ENCODE data around the gene ANKRD34C.

ANKRD34C gene

DNA sequence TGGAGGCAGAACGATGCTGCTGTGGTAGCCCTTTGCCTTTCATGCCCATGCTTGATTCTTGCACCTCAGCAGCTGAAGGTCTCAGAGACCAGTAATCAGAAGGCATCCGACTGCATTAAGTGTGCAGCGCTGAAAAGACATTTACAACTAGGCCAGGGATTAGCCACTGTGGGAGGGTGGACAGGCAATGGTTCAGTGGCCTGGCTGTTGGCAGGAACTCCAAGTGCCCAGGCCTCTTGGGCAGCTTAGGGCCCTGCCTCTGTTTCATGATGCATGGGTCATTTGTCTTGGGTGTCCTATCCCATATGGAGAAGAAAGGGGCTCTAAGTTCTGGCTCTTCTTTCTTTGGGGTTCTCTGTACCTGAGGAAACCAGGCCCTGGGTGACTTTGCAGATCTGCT is 39.8 kb downstream of the ANKRD34C start:
- Histone ChIP-seq H2BK5ac (ENCODE audit: low read depth, low read length, poor library complexity, severe bottlenecking) (no peak overlapping the region), H2BK15ac (ENCODE audit: low read depth, poor library complexity, severe bottlenecking) (no peak overlapping the region), H2BK120ac (ENCODE audit: low read depth, low read length) (no peak overlapping the region), H3K4me1 (ENCODE audit: control insufficient read depth, insufficient read depth, low read depth, low read length) (no peaks in the 10 kb centered on the region), H3K23ac (ENCODE audit: low read length in 2 of 2) (no peak overlapping the region), H4K91ac (ENCODE audit: low read length) (no peak overlapping the region), H3K18ac (ENCODE audit: low read depth in 1 of 2, low read length in 2 of 2) (no peak overlapping the region), H3K27ac (ENCODE audit: low read length, poor library complexity, severe bottlenecking) (no peak overlapping the region), H2AFZ (ENCODE audit: low read depth, low read length) (no peak overlapping the region), H3K36me3 (ENCODE audit: control insufficient read depth in 1 of 2, insufficient read depth in 2 of 2, low read depth in 1 of 2, low read length in 2 of 2) (peaks cover 47 to 78% of the 10 kb centered on the region in 2 experiments), H4K8ac (ENCODE audit: low read length) (no peak overlapping the region), H2AK5ac (ENCODE audit: low read length, severe bottlenecking) (no peak overlapping the region), H3K79me1 (replicated peaks; ENCODE audit: low read length, poor library complexity, severe bottlenecking) (peaks cover 35% of the 10 kb centered on the region), H3K4me2 (ENCODE audit: low read length, poor library complexity, severe bottlenecking) (no peak overlapping the region), H3K4ac (ENCODE audit: low read depth in 1 of 2, low read length in 2 of 2) (no peak overlapping the region), H3K14ac (ENCODE audit: low read length in 2 of 2) (no peak overlapping the region), H3K4me3 (ENCODE audit: insufficient read depth in 1 of 2, low read depth in 1 of 2, low read length in 2 of 2) (no peak overlapping the region), H3K9ac (ENCODE audit: low read length) (no peak overlapping the region), H2BK12ac (ENCODE audit: low read length in 2 of 2) (no peak overlapping the region), H3K9me3 (ENCODE audit: control insufficient read depth, low read length) (no peaks in the 10 kb centered on the region), H3K27me3 (ENCODE audit: control insufficient read depth in 1 of 2, insufficient read depth in 1 of 2, low read length in 2 of 2) (no peaks in the 10 kb centered on the region)
- WGBS = 100% methylated on average over 3 of the region's 3 CpGs
- no peak for DNase-seq

GRCh38 chr15:79322945-79323344 is 40.4 kb downstream of the ANKRD34C start:
- H3K27ac ChIP-seq (ENCODE audit: low read length, poor library complexity, severe bottlenecking) = no peak overlapping the region
- H4K91ac ChIP-seq (ENCODE audit: low read length) = no peak overlapping the region
- H3K4ac ChIP-seq (ENCODE audit: low read depth in 1 of 2, low read length in 2 of 2) = no peak overlapping the region
- no peaks in the 10 kb centered on the region for H3K27me3 ChIP-seq (ENCODE audit: control insufficient read depth in 1 of 2, insufficient read depth in 1 of 2, low read length in 2 of 2)
- no peak overlapping the region for H2BK5ac ChIP-seq (ENCODE audit: low read depth, low read length, poor library complexity, severe bottlenecking)
- no peak overlapping the region for H2BK120ac ChIP-seq (ENCODE audit: low read depth, low read length)
- H3K79me1 ChIP-seq (replicated peaks; ENCODE audit: low read length, poor library complexity, severe bottlenecking) = peaks cover 32% of the 10 kb centered on the region
- no peak overlapping the region for H2AK5ac ChIP-seq (ENCODE audit: low read length, severe bottlenecking)
- no peak overlapping the region for H3K9ac ChIP-seq (ENCODE audit: low read length)
- no peaks in the 10 kb centered on the region for H3K4me1 ChIP-seq (ENCODE audit: control insufficient read depth, insufficient read depth, low read depth, low read length)
- H3K14ac ChIP-seq (ENCODE audit: low read length in 2 of 2) = no peak overlapping the region
- H3K4me2 ChIP-seq (ENCODE audit: low read length, poor library complexity, severe bottlenecking) = no peak overlapping the region
- H4K8ac ChIP-seq (ENCODE audit: low read length) = no peak overlapping the region
- no peak overlapping the region for H2BK12ac ChIP-seq (ENCODE audit: low read length in 2 of 2)
- 99% methylated on average over 4 of the region's 6 CpGs for WGBS
- no peak for DNase-seq
- no peak overlapping the region for H3K18ac ChIP-seq (ENCODE audit: low read depth in 1 of 2, low read length in 2 of 2)
- no peak overlapping the region for H2AFZ ChIP-seq (ENCODE audit: low read depth, low read length)
- no peaks in the 10 kb centered on the region for H3K9me3 ChIP-seq (ENCODE audit: control insufficient read depth, low read length)
- H3K36me3 ChIP-seq (ENCODE audit: control insufficient read depth in 1 of 2, insufficient read depth in 2 of 2, low read depth in 1 of 2, low read length in 2 of 2) = peaks cover 42 to 72% of the 10 kb centered on the region in 2 experiments
- H3K4me3 ChIP-seq (ENCODE audit: insufficient read depth in 1 of 2, low read depth in 1 of 2, low read length in 2 of 2) = no peak overlapping the region
- H3K23ac ChIP-seq (ENCODE audit: low read length in 2 of 2) = no peak overlapping the region
- no peak overlapping the region for H2BK15ac ChIP-seq (ENCODE audit: low read depth, poor library complexity, severe bottlenecking)

DNA sequence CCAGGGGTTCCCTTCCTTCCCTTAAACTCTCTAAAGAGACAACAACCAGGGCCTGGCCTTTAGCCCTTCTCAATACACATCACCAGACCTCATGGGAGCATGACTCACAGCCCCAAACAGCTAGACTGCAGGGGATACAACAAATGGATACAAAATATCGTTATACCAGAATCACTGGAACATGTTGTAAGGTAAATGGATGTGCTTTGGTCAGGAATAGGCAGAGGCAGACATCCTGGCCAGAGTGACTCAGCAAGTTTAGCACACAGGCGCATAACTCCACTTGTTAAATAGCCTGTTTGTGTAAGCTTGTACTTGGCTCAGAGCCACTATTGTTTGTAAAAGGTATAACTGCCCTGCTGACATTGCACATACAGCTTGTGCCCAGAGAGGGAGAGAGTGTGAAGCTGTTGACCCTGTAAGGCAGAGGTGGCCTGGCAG is 46.7 kb downstream of the ANKRD34C start:
- no peak overlapping the region for H2BK5ac ChIP-seq (ENCODE audit: low read depth, low read length, poor library complexity, severe bottlenecking)

More for the DNA sequence above, 46.7 kb downstream of the ANKRD34C start:
- Histone ChIP-seq H3K18ac (ENCODE audit: low read depth in 1 of 2, low read length in 2 of 2) (peak overlapping the region in 1 of 2 experiments; percentile 61), H3K4me1 (ENCODE audit: control insufficient read depth, insufficient read depth, low read depth, low read length) (peaks cover 8% of the 10 kb centered on the region), H3K79me1 (replicated peaks; ENCODE audit: low read length, poor library complexity, severe bottlenecking) (peaks cover 15% of the 10 kb centered on the region), H4K8ac (ENCODE audit: low read length) (no peak overlapping the region), H2AFZ (ENCODE audit: low read depth, low read length) (no peak overlapping the region), H3K4me3 (ENCODE audit: insufficient read depth in 1 of 2, low read depth in 1 of 2, low read length in 2 of 2) (no peak overlapping the region), H2BK15ac (ENCODE audit: low read depth, poor library complexity, severe bottlenecking) (no peak overlapping the region), H3K14ac (ENCODE audit: low read length in 2 of 2) (no peak overlapping the region), H3K4me2 (ENCODE audit: low read length, poor library complexity, severe bottlenecking) (no peak overlapping the region), H2BK120ac (ENCODE audit: low read depth, low read length) (no peak overlapping the region), H3K23ac (ENCODE audit: low read length in 2 of 2) (no peak overlapping the region), H2BK12ac (ENCODE audit: low read length in 2 of 2) (peak overlapping the region in 1 of 2 experiments; percentile 40), H3K4ac (ENCODE audit: low read depth in 1 of 2, low read length in 2 of 2) (no peak overlapping the region), H3K9ac (ENCODE audit: low read length) (peak overlapping the region; percentile 30), H2AK5ac (ENCODE audit: low read length, severe bottlenecking) (no peak overlapping the region), H3K9me3 (ENCODE audit: control insufficient read depth, low read length) (no peaks in the 10 kb centered on the region), H3K36me3 (ENCODE audit: control insufficient read depth in 1 of 2, insufficient read depth in 2 of 2, low read depth in 1 of 2, low read length in 2 of 2) (peaks cover 3 to 16% of the 10 kb centered on the region in 2 experiments), H3K27ac (ENCODE audit: low read length, poor library complexity, severe bottlenecking) (peak overlapping the region; percentile 29), H3K27me3 (ENCODE audit: control insufficient read depth in 1 of 2, insufficient read depth in 1 of 2, low read length in 2 of 2) (no peaks in the 10 kb centered on the region), H4K91ac (ENCODE audit: low read length) (no peak overlapping the region)
- WGBS = 17% methylated on average over 2 of the region's 2 CpGs
- peak; percentile 85 for DNase-seq

Data from mesenchymal stem cell (in vitro differentiated cells and primary cell).